ENCODE data around the gene TGFB3.

GRCh38 chr14:75979648-75980565 lies 1.9 kb downstream of the TGFB3 start:
- TF ChIP-seq JUND (IDR thresholded peaks at IDR 0.05): no peak
- no peak for TF ChIP-seq CTCF (IDR thresholded peaks at IDR 0.05 in 2 of 3, conservative IDR thresholded peaks at IDR 0.05 in 1 of 3; ENCODE audit: borderline replicate concordance in 1 of 3, insufficient read depth in 1 of 3, low read depth in 2 of 3, low read length in 2 of 3)
- no peak for TF ChIP-seq SIN3A (IDR thresholded peaks at IDR 0.05; ENCODE audit: low read depth)
- TF ChIP-seq POLR2A (IDR thresholded peaks at IDR 0.05; ENCODE audit: borderline replicate concordance, extremely low read depth, insufficient read depth, insufficient read length): no peak
- no peak for TF ChIP-seq CEBPB (IDR thresholded peaks at IDR 0.05; ENCODE audit: low read depth)
- no peak for TF ChIP-seq POLR2AphosphoS5 (IDR thresholded peaks at IDR 0.05; ENCODE audit: low read depth, low read length)
